CD4-positive, alpha-beta T cell treated with Interleukin-10 for 1 hour (primary cell): ENCODE measurements around the gene RND2.

ENCODE experiments used
- DNase-seq: peaks from one replicate; pipeline ENCODE4 v3.0.0-alpha.2; 2020

RND2 gene

DNA sequence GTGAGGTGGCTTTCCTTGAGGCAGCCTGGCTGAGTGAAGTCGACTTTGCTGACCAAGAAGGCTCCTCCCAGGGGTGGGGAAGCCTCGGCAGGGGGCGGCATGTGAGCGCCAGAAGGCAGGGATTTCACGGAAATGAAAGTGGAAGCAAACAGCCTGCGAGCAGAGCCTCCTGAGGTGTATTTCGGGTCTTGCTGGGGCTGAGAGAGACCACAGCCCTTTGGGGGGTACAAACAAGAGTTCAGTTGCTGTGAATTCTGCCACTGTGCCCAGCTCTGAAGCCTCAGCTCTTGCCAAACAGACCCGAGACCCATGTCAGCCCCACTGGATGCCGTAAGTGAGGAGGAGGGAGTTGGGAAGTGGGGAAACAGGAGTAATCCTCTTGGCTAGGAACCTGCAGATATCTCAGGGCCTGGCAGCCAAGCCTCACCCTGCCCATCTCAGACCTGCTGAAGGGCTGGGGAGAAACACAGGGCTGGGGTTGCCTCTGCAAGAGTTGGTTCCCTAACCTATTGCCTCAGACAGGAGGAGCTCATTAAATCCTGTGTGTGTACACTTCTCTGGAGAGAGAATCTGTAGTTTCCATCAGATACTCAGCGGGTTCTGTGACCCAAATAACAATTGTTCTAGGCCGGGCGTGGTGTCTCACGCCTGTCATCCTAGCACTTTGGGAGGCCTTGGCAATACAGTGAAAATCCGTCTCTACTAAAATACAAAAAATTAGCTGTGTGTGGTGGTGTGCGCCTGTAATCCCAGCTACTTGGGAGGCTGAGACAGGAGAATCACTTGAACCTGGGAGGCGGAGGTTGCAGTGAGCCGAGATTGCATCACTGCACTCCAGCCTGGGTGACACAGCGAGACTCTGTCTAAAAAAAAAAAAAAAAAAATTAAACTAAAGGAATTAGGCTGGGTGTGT lies 18.1 kb upstream of the RND2 start, which contains the start of gene IFI35:
Gene IFI35, plus strand, starts transcription at position 146 of the 913 bp plus-strand sequence. Its CDS starts 164 bp downstream, at position 310.
- DNase-seq, result peak; percentile 89

DNA sequence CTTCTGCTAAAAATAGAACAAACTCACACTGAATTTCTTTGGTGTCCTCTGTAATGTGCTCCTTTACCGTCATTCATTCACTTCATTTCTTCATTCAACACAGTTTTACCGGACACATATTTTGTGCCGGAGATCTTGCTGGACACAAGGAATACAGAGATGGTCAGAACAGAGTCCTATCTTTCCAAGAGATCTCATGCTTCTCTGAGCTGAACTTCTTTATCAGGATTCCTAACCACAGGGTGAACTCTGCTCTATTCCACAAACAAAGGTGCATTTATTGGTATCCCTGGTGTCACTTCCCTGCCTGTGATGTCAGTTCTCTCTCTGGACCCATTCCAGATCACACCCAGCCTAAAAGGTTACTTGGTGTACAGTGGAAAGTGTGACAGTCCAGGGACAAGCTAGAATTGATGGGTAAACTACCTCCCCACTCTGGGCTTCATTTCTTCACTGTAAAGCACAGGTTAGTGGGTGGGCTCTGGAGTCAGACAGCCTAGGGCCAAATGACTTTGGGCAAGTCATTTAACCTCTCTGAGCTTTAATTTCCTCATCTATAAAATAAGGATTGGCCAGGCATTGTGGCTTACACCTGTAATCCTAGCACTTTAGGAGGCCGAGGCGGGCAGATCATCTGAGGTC lies 14.2 kb upstream of the RND2 start:
- DNase-seq, result no peak

GRCh38 chr17:43011728-43012472 lies 13.1 kb upstream of the RND2 start:
- no peak for DNase-seq

GRCh38 chr17:43013296-43013695 lies 11.7 kb upstream of the RND2 start:
- no peak for DNase-seq

- DNase-seq, result no peak
Observed at GRCh38 chr17:43014020-43014648, 10.9 kb upstream of the RND2 start.

GRCh38 chr17:43014649-43015542 lies 10.1 kb upstream of the RND2 start:
- DNase-seq, result no peak

DNA sequence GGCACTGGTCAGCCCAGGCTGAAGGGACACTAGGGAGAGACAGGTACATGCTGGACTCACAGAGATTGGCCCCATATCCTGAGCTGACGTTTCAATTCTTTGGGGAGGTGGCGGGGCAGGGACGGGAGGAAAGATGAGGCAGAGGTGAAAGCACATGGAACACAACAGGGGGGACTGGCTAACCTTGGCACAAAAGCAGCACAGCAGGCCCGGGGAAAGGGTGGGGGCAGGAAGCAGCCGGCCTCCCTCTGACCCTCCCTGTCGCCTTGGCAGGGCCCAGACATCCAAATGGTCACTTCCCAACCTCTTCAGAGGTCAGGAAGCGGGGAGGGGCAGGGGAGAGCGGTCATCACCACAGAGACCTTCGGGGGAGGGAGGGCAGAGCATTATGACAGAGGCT lies 9.5 kb upstream of the RND2 start:
- no peak for DNase-seq

DNA sequence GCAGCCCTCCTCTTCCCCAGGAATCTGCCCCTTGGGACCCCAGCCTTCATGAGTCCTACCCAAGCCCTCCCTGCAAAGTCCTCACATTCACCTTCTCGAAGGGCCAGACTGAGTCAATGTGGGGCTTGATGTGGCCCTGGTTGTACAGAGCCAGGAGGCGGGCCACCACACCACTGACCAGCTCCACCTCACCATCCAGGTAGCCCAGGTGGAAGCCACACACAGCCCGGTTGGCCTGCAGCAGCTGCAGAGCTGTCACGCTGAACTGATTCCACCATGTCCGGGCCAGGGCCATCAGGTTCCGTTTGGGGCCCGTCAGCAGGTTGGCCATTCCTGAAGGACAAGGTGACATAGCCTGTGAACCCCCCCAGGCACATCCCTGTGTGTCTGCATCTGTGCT lies 8.8 kb upstream of the RND2 start:
- no peak for DNase-seq

GRCh38 chr17:43018008-43018853 lies 6.8 kb upstream of the RND2 start:
- peak; percentile 61 for DNase-seq

- no peak for DNase-seq
Observed at GRCh38 chr17:43018932-43019331, 6.1 kb upstream of the RND2 start.

DNA sequence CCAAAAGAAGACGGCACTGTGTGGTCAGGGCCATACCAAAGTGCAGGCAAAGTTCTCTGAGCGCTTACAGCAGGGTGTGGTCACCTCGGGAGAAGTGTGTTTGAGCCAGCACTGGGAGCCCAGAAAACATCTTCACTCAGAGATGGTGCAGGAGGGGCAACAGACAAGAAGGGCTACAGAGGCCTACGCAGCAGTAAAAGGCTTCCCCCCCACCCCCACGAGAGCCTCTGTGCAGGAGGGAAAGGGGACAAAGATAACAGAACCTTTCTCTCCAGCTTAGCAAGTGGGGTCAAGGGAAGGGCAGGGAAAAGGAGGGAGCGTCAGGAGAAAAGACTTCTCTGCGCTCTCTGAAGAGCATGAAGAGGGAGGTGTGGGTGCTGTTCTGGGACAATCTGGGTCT lies 5.6 kb upstream of the RND2 start:
- no peak for DNase-seq

DNA sequence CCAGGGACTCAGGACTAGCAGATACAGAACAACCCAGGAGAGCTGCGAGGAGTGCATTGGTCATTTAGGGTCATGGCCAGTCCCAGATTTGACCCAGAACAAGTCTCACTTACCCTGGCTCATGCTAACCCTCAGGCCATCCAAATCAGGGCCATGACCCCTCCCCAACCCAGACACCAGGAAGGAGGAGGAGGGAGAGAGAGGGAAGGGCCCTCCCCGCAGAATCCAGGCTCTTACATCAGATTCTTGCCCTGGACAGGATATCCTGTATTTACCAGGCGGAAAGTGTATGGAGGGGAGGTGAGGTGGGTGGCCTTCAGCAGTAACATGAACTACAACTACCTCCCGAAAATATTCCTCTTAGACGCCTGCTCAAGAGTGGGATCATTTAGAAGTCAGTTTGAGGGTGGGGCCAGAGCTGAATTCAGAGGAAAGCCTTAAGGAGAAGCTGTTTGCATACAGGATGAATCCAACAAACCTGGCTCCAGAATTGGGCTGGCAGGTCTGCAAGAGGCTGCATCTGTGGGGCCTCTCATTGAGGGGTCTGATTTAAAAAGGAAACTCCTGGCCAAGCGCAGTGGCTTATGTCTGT lies 4.9 kb upstream of the RND2 start:
- no peak for DNase-seq

- peak; percentile 45 for DNase-seq
Observed at GRCh38 chr17:43020789-43021740, 4.0 kb upstream of the RND2 start.

DNA sequence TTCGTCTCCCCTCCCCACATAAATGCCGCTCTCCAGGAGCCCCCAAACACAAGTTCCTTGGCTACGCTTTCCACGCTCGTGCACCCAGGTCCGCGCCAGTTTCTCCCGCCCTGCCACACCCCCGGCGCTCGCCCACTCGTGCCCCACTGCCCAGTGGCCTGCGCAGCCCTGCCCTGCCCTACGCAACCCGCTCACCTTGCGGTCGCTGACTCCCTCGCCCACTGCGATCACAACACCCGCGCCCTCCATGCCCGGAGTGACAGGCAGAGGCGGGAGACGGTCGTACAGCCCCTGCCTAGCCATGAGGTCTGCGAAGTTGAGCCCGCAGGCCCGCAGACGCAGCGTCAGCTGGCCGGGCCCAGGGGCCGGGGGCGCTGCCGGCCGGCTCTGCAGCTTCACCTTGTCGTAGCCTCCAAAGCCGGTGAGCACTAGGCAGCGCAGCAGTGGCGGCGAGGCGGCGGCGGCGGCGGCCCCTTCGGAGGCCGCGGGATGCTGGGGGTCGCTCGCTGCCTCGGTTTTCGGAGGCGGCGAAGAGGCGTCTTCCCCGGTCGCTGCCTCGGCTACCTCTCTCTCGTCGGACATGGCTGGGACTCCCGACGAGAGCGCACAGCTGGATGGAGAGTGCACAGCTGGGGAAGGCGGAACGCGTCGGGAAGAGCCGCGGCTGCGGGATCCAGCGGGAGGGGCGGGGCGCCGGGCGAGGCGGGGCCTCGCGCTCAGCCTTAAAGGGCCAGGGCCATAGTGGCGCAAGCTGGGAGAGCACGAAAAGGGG lies 3.1 kb upstream of the RND2 start, which contains the start of gene VAT1:
Gene VAT1, minus strand, starts transcription at position 645 of the 772 bp plus-strand sequence. Its CDS starts 63 bp downstream, at position 582.
- peak; percentile 67 for DNase-seq

DNA sequence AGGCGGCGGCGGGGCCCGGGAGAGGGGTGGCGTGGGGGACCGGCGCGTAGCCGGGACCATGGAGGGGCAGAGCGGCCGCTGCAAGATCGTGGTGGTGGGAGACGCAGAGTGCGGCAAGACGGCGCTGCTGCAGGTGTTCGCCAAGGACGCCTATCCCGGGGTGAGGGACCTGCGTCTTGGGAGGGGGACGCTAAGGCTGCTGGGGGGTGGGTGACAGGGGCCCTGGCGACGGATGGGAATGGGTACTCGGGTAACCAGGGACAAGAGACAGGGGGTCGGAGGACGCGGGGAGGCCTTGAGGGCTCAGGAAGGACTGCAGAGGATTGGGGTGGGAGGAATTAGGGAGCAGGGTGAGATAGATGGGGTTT lies 243 bp downstream of the RND2 start:
- DNase-seq, result no peak

DNA sequence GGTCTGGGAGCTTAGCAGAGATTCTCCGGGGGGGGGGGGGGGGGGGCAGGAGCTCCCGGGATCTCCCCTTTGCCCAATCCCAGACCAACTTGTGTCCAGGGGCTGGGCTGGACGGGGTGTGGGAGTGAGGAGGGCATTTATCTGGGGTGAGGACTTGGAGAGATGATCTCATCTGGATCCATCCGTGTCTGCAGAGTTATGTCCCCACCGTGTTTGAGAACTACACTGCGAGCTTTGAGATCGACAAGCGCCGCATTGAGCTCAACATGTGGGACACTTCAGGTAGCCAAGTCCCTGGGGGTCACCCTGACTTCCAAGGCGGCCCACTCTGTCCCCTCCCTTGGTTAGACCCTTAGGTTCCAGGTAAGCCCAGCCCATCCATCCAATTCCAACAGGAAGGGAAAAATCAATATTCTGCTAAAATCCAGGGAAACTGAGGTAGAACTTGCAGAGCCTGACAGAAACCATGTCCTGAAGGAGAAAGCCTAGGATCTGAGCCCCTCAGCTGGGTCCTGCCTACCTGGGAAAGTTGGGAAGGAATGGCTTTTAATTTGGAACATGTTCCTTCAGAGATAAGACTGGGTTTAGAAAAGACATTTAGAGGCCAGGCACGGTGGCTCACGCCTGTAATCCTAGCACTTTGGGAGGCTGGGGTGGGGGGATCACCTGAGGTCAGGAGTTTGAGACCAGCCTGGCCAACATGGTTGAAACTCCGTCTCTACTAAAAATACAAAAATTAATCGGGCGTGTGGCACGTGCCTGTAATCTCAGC lies 921 bp downstream of the RND2 start:
- DNase-seq, result no peak

DNA sequence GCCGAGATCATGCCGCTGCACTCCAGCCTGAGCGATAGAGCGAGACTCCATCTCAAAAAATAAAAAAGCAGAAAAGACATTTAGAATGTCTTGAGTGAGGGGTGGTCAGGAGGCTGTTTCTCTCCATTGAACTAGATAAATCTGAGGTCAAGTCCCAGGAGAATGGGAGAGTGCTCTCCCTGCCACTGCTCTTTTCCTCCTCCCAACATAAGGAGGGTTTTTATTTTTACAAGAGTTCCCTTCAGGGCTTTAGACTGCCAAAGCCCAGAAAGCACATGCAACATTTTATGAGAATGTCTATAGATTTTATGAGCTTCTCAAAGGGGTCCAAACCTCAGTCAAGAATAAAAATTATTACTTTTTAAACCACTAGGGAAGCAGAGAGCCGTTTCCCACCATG lies 1.6 kb downstream of the RND2 start:
- DNase-seq, result no peak
